A673 (cell line): ENCODE measurements around the gene FASTK. TPM values are rescaled to one million over a fixed set of nuclear protein-coding genes. Genes with fewer than 3 reads are reported as not detected.

ENCODE experiments used
- BruUV-seq: library from RNA; stranded (reverse); fragments of 400-500 nt; replicated peaks from 2 replicates; lab custom pipeline; 2021; lab: Mats Ljungman, UMichigan
- CTCF ChIA-PET: fragments of 300-600 bp; sonication (Branson Sonifier 250); formaldehyde crosslinking; loops from one replicate; lab custom pipeline; 2022; ENCODE audit warnings: antibody characterized with exemption; lab: Charles Lee
- POLR2A ChIA-PET: fragments of 300-600 bp; sonication (Branson Sonifier 250); formaldehyde crosslinking; loops from one replicate; lab custom pipeline; 2022; ENCODE audit warnings: antibody characterized with exemption; ENCODE audit not compliant: low non-redundant PET; lab: Charles Lee
- DNase-seq: peaks from one replicate; pipeline ENCODE4 v3.0.0-alpha.2; 2015; ENCODE audit warnings: low spot score
- H3K27ac ChIP-seq: fragments of 200-600 bp; sonication (generic); 2 replicates; pipeline ENCODE4 v1.5.1; 2016; ENCODE audit warnings: mixed run types, low read depth, mild to moderate bottlenecking, mixed read lengths, antibody characterized with exemption, low read length; ENCODE audit not compliant: poor library complexity, severe bottlenecking
- H3K27me3 ChIP-seq: fragments of 200-600 bp; sonication (generic); replicated peaks from 2 replicates; pipeline ENCODE4 v1.6.1; 2017; ENCODE audit warnings: mixed run types, low read depth, mild to moderate bottlenecking, mixed read lengths, antibody characterized with exemption, low read length; ENCODE audit not compliant: insufficient read depth, poor library complexity
- H3K36me3 ChIP-seq: fragments of 200-600 bp; sonication (generic); 2 replicates; pipeline ENCODE4 v1.6.1; 2016; ENCODE audit warnings: mixed run types, mild to moderate bottlenecking, mixed read lengths, antibody characterized with exemption, low read length; ENCODE audit not compliant: insufficient read depth, poor library complexity, severe bottlenecking
- H3K4me1 ChIP-seq: fragments of 200-600 bp; sonication (generic); 2 replicates; pipeline ENCODE4 v1.6.1; 2017; ENCODE audit warnings: mixed run types, mild to moderate bottlenecking, mixed read lengths, antibody characterized with exemption, low read length; ENCODE audit not compliant: insufficient read depth, poor library complexity, severe bottlenecking
- H3K4me3 ChIP-seq: fragments of 200-600 bp; sonication (generic); 2 replicates; pipeline ENCODE4 v1.5.1; 2016; ENCODE audit warnings: low read depth, mixed run types, mild to moderate bottlenecking, mixed read lengths, low read length; ENCODE audit not compliant: poor library complexity, severe bottlenecking
- H3K9me3 ChIP-seq: fragments of 200-600 bp; sonication (generic); 2 replicates; pipeline ENCODE4 v1.6.1; 2016; ENCODE audit warnings: mixed run types, low read depth, mild to moderate bottlenecking, mixed read lengths, antibody characterized with exemption, low read length; ENCODE audit not compliant: poor library complexity, severe bottlenecking
- CTCF ChIP-seq: fragments of 300-800, 200-600 bp; sonication (generic); conservative IDR thresholded peaks from 2 replicates; pipeline ENCODE4 v1.5.1; 2017; ENCODE audit warnings: low read depth, mild to moderate bottlenecking, antibody characterized with exemption, low read length, moderate library complexity, mixed read lengths
- EZH2 ChIP-seq: fragments of 200-600 bp; sonication (generic); IDR thresholded peaks from 2 replicates; pipeline ENCODE4 v1.6.1; 2017; ENCODE audit warnings: borderline replicate concordance, low read depth, mild to moderate bottlenecking, mixed read lengths, antibody characterized with exemption, low read length; ENCODE audit not compliant: poor library complexity, severe bottlenecking
- intact Hi-C: fragments of 100-400 bp; cut with micrococcal nuclease; formaldehyde crosslinking; loops from one replicate; pipeline ENCODE4 v1.10.0; 2022; ENCODE audit not compliant: unreplicated experiment
- total RNA-seq: library from RNA; stranded (reverse); gene quantifications from 2 replicates; pipeline ENCODE4 v1.2.3, GENCODE V29; 2021

The FASTK gene
- total RNA-seq, 1 experiment from 2014 or later: 80.5 TPM

DNA sequence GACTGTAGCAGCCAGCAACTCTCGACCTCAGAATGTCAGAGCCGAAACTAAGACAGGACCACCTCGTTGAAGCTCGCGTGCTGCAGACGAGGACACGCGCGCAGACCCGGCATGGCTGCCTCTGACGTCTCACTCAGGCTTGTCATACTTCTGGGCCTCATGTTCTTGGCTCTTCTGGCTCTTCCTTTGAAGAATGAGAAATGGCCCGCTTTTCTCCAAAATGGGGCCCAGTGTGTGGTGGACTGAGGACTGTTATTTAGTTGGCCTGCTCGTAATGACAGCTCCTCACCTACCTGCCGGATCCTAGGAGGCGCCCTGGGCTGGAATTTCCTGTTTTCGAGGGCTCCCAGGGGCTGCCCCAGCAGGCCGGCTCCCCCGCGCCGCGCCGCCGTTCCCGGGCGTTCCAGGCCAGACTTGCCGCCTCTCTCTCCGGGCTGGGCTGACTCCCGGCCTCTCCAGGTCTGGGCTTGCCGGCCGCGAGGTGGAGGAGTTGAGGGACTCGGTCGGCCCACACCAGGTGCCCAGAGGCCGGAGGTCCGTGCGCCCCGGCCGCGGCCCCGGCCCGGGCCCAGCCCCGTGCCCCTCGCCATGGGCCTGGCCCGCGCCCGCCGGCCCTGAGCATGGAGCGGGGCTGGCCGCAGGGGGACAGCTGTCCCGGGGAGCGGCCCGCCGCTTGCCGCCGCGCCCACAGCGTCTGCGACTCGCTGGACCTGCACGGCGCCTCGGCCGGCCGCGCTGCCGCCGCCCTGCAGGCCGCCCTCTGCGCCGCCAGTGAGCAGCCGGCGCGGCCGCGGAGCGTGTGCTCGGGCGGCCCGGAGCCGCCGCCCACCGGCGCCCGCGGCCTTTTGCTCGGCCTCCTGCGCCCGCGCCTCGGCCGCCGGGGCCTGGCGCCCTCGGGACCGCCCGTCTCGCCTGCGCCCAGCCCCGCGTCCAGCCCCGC, 33.8 kb upstream of the FASTK start:
- Histone ChIP-seq H3K4me3 (peak overlapping the region; percentile 28), H3K27ac (no peak overlapping the region), H3K36me3 (peaks cover 8% of the 10 kb centered on the region), H3K4me1 (peaks cover 22% of the 10 kb centered on the region), H3K9me3 (no peaks in the 10 kb centered on the region), H3K27me3 (no peaks in the 10 kb centered on the region)
- POLR2A ChIA-PET: interaction anchor here (0.7 kb wide), 1 partner anchor 146 kb away, joined by 3 read pairs; no protein-coding TSS in a partner anchor
- no TSS peak for BruUV-seq
- TF ChIP-seq EZH2: no peak
- TF ChIP-seq CTCF: no peak
- DNase-seq: peak; percentile 24
- intact Hi-C loops: loop anchor here (5.0 to 10.0 kb wide), 2 partner anchors 102 to 220 kb away; no protein-coding TSS in a partner anchor
- CTCF ChIA-PET: interaction anchor here (0.6 kb wide), 1 partner anchor 29 kb away, joined by 6 read pairs; no protein-coding TSS in a partner anchor

DNA sequence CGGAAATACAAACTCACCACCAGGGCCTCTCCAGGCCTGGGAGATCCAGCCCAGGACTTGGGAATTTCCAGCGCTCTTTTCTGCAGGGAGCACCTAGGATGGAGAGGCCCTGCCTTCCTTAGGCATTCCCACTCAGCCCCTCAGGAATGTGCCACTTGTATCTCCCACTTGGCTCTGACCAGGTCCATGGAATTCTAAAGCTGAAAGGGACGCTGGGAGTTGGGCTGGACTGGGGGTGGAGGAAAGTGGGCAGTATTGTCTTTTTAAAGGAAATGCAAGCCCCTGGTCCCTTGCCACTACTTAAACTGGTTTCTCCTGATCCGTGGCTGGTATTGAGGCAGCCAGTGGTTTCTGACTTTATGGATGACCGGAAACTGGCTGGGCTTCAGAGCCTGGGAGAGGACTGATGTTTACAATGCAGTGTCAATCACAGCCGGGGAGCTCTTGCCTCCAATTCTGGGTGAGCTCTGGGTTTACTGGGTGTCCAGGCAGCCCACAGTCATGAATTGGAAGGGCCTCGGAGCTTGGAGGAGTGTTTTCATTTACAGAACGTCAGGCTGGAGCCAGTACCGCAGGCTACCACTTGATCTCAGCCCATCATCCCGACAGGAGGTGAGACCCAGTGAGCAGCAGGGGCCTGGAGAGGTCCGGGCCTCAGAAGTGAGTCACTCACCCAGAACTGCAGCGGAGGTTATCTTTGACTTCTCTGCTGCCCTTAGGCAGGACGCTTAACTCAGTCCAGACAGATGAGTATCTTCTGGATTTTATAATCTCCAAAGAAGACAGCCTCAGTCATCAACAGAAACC, 32.9 kb upstream of the FASTK start:
- H3K4me3 ChIP-seq: no peak overlapping the region
- H3K4me1 ChIP-seq: peaks cover 22% of the 10 kb centered on the region
- TF ChIP-seq EZH2 (no peak), CTCF (no peak)
- ChIA-PET POLR2A (interaction anchor here (0.7 kb wide), 1 partner anchor 145 kb away, joined by 3 read pairs; no protein-coding TSS in a partner anchor), CTCF (interaction anchor here (0.6 kb wide), 1 partner anchor 28 kb away, joined by 6 read pairs; no protein-coding TSS in a partner anchor)
- DNase-seq: peak; percentile 47
- BruUV-seq: no TSS peak
- H3K27ac ChIP-seq: no peak overlapping the region
- peaks cover 3% of the 10 kb centered on the region for H3K36me3 ChIP-seq
- no peaks in the 10 kb centered on the region for H3K27me3 ChIP-seq
- no peaks in the 10 kb centered on the region for H3K9me3 ChIP-seq
- intact Hi-C loops: loop anchor here (5.0 to 10.0 kb wide), 2 partner anchors 101 to 219 kb away; no protein-coding TSS in a partner anchor
